CD14-positive monocyte (primary cell): ENCODE measurements around the gene SKIDA1. TPM values are rescaled to one million over a fixed set of nuclear protein-coding genes. Genes with fewer than 3 reads are reported as not detected.

Source experiments
- DNase-seq, 3 donors: peaks; one replicate each; pipeline ENCODE4 v3.0.0-alpha.2; 2011 to 2022
- H2AFZ ChIP-seq: 2 replicates; pipeline ENCODE4 v1.6.0; 2012; ENCODE audit warnings: mild to moderate bottlenecking, low read depth, low read length, inconsistent platforms; ENCODE audit not compliant: insufficient read depth, poor library complexity, severe bottlenecking
- H3K27ac ChIP-seq, 2 donors: 1 replicate in 1 of 2; 2 replicates in 1 of 2; pipeline ENCODE4 v1.5.1; 2012 to 2013; ENCODE audit warnings: low read length in 2 of 2, control low read depth in 1 of 2, inconsistent platforms in 1 of 2, low read depth in 1 of 2, mild to moderate bottlenecking in 1 of 2
- H3K27me3 ChIP-seq, 2 donors: one replicate each; pipeline versions ENCODE4 v1.6.0 to v1.6.1; 2011 to 2013; ENCODE audit warnings: low read length in 2 of 2; ENCODE audit not compliant: control insufficient read depth in 2 of 2, insufficient read depth in 2 of 2
- H3K36me3 ChIP-seq, 2 donors: replicated peaks in 1 of 2; 1 replicate in 1 of 2; 2 replicates in 1 of 2; pipeline versions ENCODE4 v1.5.1 to v1.6.1; 2012 to 2013; ENCODE audit warnings: low read length in 2 of 2, control low read depth in 1 of 2, inconsistent platforms in 1 of 2, mild to moderate bottlenecking in 1 of 2; ENCODE audit not compliant: insufficient read depth in 2 of 2, control insufficient read depth in 1 of 2
- H3K4me1 ChIP-seq, 2 donors: 1 replicate in 1 of 2; 2 replicates in 1 of 2; pipeline versions ENCODE4 v1.5.1 to v1.6.1; 2012 to 2013; ENCODE audit warnings: low read length in 2 of 2, control low read depth in 1 of 2, inconsistent platforms in 1 of 2, mild to moderate bottlenecking in 1 of 2, moderate library complexity in 1 of 2; ENCODE audit not compliant: insufficient read depth in 2 of 2, control insufficient read depth in 1 of 2
- H3K4me2 ChIP-seq: replicated peaks from 2 replicates; pipeline ENCODE3; 2012; ENCODE audit warnings: low read length, moderate library complexity, mild to moderate bottlenecking; ENCODE audit not compliant: poor library complexity, severe bottlenecking; ENCODE audit errors: extremely low read depth
- H3K4me3 ChIP-seq, 3 experiments: fragments of 200-600 bp in 1 of 3; sonication (generic) in 1 of 3; replicated peaks in 1 of 3; 1 replicate in 2 of 3; 2 replicates in 1 of 3; pipeline ENCODE4 v1.5.1; 2011 to 2013; ENCODE audit warnings: low read length in 3 of 3, mild to moderate bottlenecking in 3 of 3, control low read depth in 2 of 3, low read depth in 2 of 3, inconsistent platforms in 1 of 3, moderate library complexity in 1 of 3
- H3K79me2 ChIP-seq: 2 replicates; pipeline ENCODE4 v1.6.0; 2012; ENCODE audit warnings: mild to moderate bottlenecking, control low read depth, inconsistent platforms, low read length, moderate library complexity; ENCODE audit not compliant: insufficient read depth
- H3K9ac ChIP-seq: 2 replicates; pipeline ENCODE4 v1.6.0; 2017; ENCODE audit warnings: low read length, mild to moderate bottlenecking; ENCODE audit not compliant: insufficient read depth, poor library complexity, severe bottlenecking
- H3K9me3 ChIP-seq, 2 donors: replicated peaks in 1 of 2; 1 replicate in 1 of 2; 2 replicates in 1 of 2; pipeline versions ENCODE4 v1.5.1 to v1.6.1; 2012 to 2013; ENCODE audit warnings: low read length in 2 of 2, control low read depth in 1 of 2; ENCODE audit not compliant: control insufficient read depth in 1 of 2, insufficient read depth in 1 of 2
- H4K20me1 ChIP-seq: 2 replicates; pipeline ENCODE4 v1.6.0; 2012; ENCODE audit warnings: mild to moderate bottlenecking, low read length, control low read depth, moderate library complexity; ENCODE audit not compliant: insufficient read depth
- H3K27ac Mint-ChIP-seq, 7 donors: one replicate each; pipeline ENCODE4 v1.8.0; 2020; ENCODE audit warnings: mild to moderate bottlenecking in 7 of 7, mixed read lengths in 7 of 7, moderate library complexity in 6 of 7, inconsistent platforms in 2 of 7
- H3K27me3 Mint-ChIP-seq, 3 donors: one replicate each; pipeline ENCODE4 v1.8.0; 2021 to 2022; ENCODE audit warnings: low read depth in 3 of 3, mild to moderate bottlenecking in 3 of 3, mixed read lengths in 3 of 3, moderate library complexity in 3 of 3, inconsistent platforms in 1 of 3
- H3K36me3 Mint-ChIP-seq, 2 donors: one replicate each; pipeline ENCODE4 v1.8.0; 2020; ENCODE audit warnings: mixed read lengths in 2 of 2, inconsistent platforms in 1 of 2, mild to moderate bottlenecking in 1 of 2
- H3K4me1 Mint-ChIP-seq: one replicate; pipeline ENCODE4 v1.8.0; 2020; ENCODE audit warnings: mild to moderate bottlenecking, mixed read lengths
- H3K4me3 Mint-ChIP-seq, 2 donors: one replicate each; pipeline ENCODE4 v1.8.0; 2020; ENCODE audit warnings: mild to moderate bottlenecking in 2 of 2, mixed read lengths in 2 of 2, moderate library complexity in 1 of 2
- H3K9me3 Mint-ChIP-seq, 7 donors: one replicate each; pipeline ENCODE4 v1.8.0; 2020 to 2022; ENCODE audit warnings: mixed read lengths in 7 of 7, mild to moderate bottlenecking in 6 of 7, moderate library complexity in 6 of 7, inconsistent platforms in 2 of 7
- CTCF ChIP-seq: fragments of 200-600 bp; IDR thresholded peaks from one replicate; pipeline ENCODE4 v1.8.0; 2022; ENCODE audit warnings: antibody characterized with exemption, mild to moderate bottlenecking
- WGBS: methylation state at CpG from one replicate; pipeline ENCODE4 v1.1.5; 2013; ENCODE audit warnings: missing lambda C conversion rate; ENCODE audit not compliant: insufficient coverage; 5-methylcytosine and 5-hydroxymethylcytosine counted together
- intact Hi-C, 2 donors: fragments of 100-400 bp; cut with micrococcal nuclease; formaldehyde crosslinking; loops; one replicate each; pipeline versions ENCODE4 v1.15.0 to v1.15.1; 2023
- polyA plus RNA-seq, 3 donors: library from polyadenylated mRNA; depleted of rRNA in 1 of 3; unstranded in 2 of 3; stranded (reverse) in 1 of 3; fragments of 300-500 nt in 2 of 3; fragments of >200 nt in 1 of 3; fragmentation: Illumina TruSeq in 2 of 3; gene quantifications; 1 replicate in 2 of 3; 2 replicates in 1 of 3; pipeline ENCODE4 v1.2.3, GENCODE V29; 2012 to 2021

Gene SKIDA1
- polyA plus RNA-seq, 3 donors: 0.04 to 0.15 TPM; not detected in 1

GRCh38 chr10:21532694-21533466 is 7.4 kb upstream of the SKIDA1 start:
- peak overlapping the region; percentile 75 for H3K9ac ChIP-seq
- Mint-ChIP-seq H3K4me3 (peak overlapping the region; percentile 95 to 98), H3K27ac (peak overlapping the region; percentile 75 to 95 (median 92)), H3K36me3 (peaks cover 5 to 13% of the 10 kb centered on the region in 2 donors), H3K27me3 (no peaks in the 10 kb centered on the region), H3K4me1 (peaks cover 33% of the 10 kb centered on the region), H3K9me3 (peaks cover 0 to 2% (median 0%) of the 10 kb centered on the region in 7 donors)
- peaks cover 18 to 26% of the 10 kb centered on the region in 2 donors for H3K4me1 ChIP-seq
- H3K4me3 ChIP-seq: peak overlapping the region; percentile 55 to 93 (median 91)
- peak overlapping the region; percentile 81 to 82 for H3K27ac ChIP-seq
- peaks cover 4 to 15% of the 10 kb centered on the region in 2 donors for H3K36me3 ChIP-seq
- H3K79me2 ChIP-seq: peaks cover 34% of the 10 kb centered on the region
- H3K9me3 ChIP-seq: no peaks in the 10 kb centered on the region
- TF ChIP-seq CTCF: no peak
- DNase-seq: no peak
- no peaks in the 10 kb centered on the region for H3K27me3 ChIP-seq
- peak overlapping the region; percentile 91 for H2AFZ ChIP-seq
- 19% methylated on average over 4 of the region's 10 CpGs for WGBS
- peaks cover 21% of the 10 kb centered on the region for H4K20me1 ChIP-seq
- H3K4me2 ChIP-seq: peak overlapping the region; percentile 99
- intact Hi-C loops: loop anchor here in 1 of 2 donors (10.0 kb wide), 3 partner anchors 692 to 1912 kb away; partner anchors contain the start of gene BMI1

- Histone ChIP-seq H3K36me3 (no peaks in the 10 kb centered on the region), H3K4me2 (no peak overlapping the region), H3K4me1 (peaks cover 25 to 41% of the 10 kb centered on the region in 2 donors), H3K27ac (no peak overlapping the region), H3K27me3 (no peaks in the 10 kb centered on the region), H3K4me3 (no peak overlapping the region), H2AFZ (no peak overlapping the region), H3K9ac (no peak overlapping the region), H3K79me2 (peaks cover 16% of the 10 kb centered on the region), H3K9me3 (no peaks in the 10 kb centered on the region), H4K20me1 (peaks cover 10% of the 10 kb centered on the region)
- Mint-ChIP-seq H3K4me3 (no peak overlapping the region), H3K36me3 (no peaks in the 10 kb centered on the region), H3K27me3 (peaks cover 0 to 3% (median 0%) of the 10 kb centered on the region in 3 donors), H3K27ac (no peak overlapping the region), H3K9me3 (peaks cover 0 to 1% (median 0%) of the 10 kb centered on the region in 7 donors), H3K4me1 (peaks cover 41% of the 10 kb centered on the region)
- no CpG with 5 or more reads among the region's 1 CpG for WGBS
- no peak for DNase-seq
- intact Hi-C loops: loop anchor here in 1 of 2 donors (10.0 kb wide), 3 partner anchors 694 to 1914 kb away; partner anchors contain the start of gene BMI1
- no peak for TF ChIP-seq CTCF
Measured at GRCh38 chr10:21531164-21531563, 5.7 kb upstream of the SKIDA1 start.
